Endometrium (tissue), 2 donors: ENCODE data around the gene UBASH3B.
"Not testable (repeated sequence)": the region's sequence is repeated elsewhere in the genome, so short reads cannot be mapped to it uniquely, and the experiment has no call there.

Experiments used
- FAIRE-seq: peaks from 2 replicates; lab custom pipeline; 2012; peaks lifted over from hg19 to GRCh38; lab: Jason Lieb, UNC
- donor health status: control.
- donor health status: control.

Gene UBASH3B, protein sequence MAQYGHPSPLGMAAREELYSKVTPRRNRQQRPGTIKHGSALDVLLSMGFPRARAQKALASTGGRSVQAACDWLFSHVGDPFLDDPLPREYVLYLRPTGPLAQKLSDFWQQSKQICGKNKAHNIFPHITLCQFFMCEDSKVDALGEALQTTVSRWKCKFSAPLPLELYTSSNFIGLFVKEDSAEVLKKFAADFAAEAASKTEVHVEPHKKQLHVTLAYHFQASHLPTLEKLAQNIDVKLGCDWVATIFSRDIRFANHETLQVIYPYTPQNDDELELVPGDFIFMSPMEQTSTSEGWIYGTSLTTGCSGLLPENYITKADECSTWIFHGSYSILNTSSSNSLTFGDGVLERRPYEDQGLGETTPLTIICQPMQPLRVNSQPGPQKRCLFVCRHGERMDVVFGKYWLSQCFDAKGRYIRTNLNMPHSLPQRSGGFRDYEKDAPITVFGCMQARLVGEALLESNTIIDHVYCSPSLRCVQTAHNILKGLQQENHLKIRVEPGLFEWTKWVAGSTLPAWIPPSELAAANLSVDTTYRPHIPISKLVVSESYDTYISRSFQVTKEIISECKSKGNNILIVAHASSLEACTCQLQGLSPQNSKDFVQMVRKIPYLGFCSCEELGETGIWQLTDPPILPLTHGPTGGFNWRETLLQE

DNA sequence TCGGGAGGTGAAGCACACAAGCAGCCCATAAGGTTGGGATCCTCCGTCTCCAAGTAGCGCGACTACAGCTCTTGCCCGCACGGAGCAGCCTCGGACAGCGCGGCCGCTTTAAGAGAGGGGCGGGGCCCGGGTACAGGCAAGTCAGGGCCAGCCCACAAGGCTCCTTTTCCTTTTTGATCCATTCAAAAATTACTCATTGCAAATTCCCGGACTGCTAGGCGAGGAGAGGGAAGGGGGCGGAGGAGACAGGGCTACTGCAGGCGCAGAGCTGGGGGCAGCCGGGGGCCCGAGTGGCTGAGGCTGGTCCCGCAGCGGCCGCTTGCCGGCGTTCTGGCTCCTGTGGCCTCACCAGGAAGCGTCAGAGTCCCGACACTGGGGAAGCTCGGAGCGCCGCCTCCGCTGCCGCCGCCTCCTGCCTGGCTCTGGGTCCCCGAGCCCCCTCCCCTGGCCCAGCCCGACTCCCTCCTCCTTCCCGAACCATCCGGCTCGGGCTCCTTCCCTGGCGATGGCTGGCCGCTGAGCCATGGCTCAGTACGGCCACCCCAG, at the start of gene UBASH3B:
TSS of gene UBASH3B (plus strand) at position 196 of the 546 bp plus-strand sequence. CDS start at position 524, 328 bp downstream.
- FAIRE-seq: peak; percentile 45

DNA sequence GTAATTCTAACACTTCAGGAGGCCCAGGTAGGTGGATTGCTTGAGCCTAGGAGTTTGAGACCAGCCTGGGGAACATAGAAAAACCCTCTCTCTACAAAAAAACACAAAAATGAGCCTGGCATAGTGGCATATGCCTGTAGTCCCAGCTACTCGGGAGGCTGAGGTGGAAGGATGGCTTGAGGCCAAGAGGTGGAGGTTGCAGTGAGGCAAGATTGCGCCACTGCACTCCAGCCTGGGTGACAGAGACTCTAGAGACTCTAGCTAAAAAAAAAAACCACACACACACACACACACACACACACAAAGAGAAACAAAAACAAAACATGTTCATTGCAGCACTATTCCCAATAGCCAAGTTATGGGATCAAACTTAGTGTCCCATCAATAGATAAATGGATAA, 48.4 kb upstream of the UBASH3B start:
- FAIRE-seq: not testable (repeated sequence)

DNA sequence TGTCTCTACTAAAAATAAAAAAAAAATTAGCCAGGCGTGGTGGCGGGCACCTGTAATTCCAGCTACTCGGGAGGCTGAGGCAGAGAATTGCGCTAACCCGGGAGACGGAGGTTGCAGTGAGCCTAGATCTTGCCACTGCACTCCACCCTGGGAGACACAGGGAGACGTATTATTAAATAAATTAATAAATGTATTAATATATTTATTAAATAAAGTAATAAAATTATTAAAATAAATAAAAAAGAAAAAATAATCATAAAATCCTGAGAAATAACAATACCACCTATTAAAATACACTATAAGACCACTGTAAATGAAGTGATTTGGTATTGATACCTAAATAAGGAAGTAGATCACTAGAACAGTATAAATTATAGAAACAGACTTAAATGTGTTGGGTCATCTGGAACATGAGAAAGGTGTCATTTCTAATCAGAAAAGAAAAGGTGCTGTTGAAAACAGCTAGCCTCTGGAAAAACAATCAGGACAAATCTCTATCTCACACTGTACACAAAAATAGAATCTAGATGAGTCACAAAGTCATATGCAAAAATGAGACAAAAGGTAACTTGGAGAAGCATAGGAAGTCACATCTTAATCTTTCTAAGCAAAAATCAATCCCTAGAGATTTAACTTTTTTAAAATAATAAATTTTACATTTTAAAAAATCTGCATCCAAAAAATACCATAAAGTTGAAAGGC, 43.2 kb upstream of the UBASH3B start:
- no peak for FAIRE-seq

DNA sequence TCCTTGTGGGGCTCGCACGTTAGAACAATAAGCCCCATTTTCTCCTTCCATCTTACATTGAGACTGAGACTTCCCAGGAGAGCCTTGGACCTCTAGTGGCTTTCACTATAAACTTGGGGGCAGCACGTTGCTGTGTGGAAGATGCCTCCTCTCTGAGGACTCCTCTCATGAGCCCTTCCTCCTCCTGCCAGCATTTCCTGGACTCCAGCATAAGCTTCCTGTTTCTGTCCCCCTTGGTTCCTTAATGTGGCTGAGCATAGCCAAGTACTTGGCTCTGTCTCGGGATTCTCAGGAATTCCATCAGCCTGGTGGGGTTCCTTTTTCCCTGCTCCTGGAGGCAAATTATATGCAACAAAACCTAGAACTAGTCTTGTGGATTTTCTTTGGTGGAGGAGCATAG, 38.8 kb upstream of the UBASH3B start:
- no peak for FAIRE-seq

DNA sequence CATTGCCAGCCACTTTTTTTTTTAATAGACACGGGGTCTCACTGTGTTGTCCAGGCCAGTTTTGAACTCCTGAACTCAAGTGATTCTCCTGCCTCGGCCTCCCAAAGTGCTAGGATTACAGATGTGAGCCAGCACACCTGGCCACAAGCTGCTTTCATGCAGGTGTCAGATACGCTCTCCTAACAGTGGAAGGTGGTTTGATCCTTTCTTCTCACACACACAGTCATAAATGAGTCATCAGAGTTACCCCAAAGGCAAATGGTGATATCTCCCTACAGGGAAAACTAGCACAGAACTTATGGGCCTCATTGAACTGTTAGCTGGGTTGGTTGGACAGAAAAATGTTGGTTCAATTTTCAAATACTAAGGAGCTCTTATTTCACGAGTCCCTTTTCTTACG, 38.2 kb upstream of the UBASH3B start:
- FAIRE-seq: no peak

DNA sequence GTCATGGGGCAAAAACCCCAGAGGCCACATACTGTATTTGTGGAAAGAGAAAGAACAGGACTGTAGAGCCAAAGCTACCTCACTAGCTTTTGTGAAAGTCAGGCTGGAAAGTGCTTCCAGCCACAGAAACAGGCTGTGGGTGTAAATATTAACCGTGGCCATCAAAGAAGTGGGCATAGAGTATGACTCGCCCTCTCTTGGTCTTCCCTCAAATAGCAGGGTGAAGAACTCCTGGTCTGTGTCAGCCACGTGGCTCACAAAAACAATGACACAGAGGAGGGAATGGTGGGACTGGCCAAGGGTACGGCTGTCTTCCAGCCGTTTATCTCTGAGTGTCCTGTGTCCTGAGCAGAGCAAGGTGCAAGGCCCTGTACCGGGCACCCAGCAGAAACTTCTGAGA, 37.6 kb upstream of the UBASH3B start:
- FAIRE-seq: no peak

DNA sequence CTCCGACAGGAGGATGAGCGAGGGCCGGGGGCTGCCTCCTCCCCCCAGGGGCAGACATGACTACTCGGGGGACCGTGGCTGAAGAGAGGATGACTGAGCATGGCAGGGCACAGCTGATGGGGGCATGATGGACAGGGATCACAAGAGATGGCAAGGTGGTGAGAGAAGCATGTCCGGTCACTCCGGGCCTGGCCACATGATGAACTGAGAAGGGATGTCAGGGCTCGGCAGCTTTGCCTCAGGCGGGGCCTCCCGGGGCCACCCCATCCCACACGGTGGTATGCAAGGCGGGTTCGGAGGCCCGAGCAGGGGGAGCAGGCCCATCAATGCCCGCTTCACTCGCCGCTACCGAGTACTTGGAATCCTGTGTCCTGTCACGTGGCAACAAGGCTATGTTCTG, 36.6 kb upstream of the UBASH3B start:
- no peak for FAIRE-seq

DNA sequence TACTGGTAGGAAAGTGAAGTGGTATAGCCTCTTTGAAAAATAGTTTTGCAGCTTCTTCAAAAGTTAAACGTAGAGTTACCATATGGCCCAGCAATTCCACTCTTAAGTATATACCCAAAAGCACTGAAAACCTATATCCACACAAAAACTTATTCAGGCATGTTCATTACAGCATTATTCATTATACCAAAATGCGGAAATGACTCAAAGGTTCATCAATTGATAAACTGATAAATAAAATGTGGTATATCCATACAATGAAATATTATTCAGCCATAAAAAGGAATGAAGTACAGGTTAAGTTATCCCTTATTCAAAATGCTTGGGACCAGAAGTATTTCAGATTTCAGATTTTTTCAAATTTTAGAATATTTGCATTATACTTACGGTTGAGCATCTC, 35.8 kb upstream of the UBASH3B start:
- FAIRE-seq: no peak

DNA sequence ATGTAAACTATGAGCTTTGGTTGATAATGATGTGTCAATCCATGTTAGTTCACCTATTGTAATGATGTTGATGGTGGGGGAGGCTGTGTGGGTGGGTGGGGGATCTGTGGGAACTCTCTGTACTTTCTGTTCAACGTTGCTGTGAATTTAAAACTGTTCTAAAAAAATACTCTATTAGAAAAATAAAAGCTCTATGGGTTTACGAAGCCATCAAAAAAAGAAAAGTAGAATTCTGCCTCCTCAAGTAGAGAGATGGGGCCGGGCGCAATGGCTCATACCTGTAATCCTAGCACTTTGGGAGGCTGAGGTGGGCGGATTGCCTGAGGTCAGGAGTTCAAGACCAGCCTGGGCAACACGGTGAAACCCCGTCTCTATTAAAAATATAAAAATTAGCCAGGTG, 30.0 kb upstream of the UBASH3B start:
- FAIRE-seq: not testable (repeated sequence)

DNA sequence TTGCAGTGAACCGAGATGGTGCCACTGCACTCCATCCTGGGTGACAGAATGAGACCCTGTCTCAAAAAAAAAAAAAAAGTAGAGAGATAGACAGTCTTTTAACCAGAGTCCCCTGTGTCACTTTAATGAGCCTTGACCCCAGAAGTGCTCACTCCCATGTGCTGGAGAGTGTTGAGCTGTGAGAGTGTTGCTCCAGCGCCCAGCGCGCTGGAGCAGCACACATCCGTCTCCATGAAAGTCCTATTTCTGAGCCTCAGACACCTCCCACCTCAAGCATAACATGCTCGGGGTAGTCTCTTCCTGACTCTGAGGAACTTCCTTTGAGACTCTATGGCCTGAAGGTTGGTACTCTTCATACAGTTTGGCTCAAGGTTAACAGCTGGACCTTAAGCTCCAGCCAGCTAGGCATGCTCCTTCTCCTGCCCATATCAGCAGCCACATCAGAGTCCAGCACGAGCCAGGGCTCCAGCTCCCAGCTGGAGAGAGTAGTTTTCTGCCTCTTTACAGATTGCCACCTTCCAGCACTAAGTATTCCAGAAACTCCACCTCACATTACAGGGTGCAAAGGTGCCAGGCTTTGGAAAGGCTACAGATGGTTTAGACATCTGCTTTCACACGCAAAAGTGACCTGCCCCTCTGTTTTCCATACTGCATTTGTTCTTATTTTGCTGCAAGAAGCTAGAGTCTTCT, 29.4 kb upstream of the UBASH3B start:
- no peak for FAIRE-seq

DNA sequence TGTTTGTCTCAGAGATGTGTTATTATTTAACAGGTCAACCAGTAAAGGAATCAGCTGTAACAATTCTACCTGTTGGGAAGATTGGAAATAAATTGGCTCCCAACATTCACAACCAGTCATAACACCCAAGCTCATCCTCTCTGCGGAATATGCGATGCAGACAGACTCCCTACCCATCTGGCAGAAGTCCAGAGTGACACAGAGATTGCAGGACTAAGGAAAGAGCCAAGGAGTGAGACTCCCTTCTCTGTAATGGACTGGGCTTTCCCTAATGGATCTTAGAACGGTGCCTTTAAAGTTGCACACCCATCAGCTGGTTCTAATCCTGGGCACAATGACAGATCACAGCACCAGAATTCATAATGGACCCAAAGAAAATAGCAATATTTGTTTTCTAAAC, 27.8 kb upstream of the UBASH3B start:
- no peak for FAIRE-seq

DNA sequence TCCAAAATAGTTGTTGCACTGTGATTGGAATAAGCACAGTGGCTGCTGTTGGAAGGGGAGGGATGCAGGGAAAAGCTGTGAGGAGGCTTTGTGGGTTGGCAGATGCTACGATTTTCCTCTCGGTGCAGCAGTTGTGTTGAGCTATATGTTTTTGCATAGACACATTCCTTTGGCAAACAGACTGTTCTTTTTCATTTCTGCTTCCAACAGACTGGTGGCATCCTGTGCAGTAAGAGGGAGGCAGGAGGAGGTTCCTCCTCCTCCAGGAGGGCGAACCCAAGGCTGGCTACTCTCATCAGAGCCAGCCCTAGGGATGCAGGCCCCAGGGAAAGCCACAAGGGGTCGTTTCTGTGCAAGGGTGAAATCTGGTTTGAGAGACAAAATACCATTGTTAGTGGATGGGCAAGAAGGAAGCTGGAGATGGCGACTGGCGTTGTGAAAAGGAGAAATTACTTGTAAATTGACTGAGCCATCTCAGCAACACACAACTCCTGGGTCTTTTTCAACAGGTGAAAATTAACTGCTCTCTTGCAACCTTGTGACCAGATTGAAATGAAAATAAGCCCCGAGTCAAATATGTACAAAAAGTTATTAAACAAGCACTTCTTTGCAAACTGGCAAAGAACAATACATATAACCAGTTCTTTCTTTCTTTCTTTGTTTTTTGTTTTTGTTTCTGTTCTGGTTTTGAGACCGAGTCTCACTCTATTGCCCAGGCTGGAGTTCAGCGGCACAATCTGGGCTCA, 26.5 kb upstream of the UBASH3B start:
- peak; percentile 76 for FAIRE-seq

DNA sequence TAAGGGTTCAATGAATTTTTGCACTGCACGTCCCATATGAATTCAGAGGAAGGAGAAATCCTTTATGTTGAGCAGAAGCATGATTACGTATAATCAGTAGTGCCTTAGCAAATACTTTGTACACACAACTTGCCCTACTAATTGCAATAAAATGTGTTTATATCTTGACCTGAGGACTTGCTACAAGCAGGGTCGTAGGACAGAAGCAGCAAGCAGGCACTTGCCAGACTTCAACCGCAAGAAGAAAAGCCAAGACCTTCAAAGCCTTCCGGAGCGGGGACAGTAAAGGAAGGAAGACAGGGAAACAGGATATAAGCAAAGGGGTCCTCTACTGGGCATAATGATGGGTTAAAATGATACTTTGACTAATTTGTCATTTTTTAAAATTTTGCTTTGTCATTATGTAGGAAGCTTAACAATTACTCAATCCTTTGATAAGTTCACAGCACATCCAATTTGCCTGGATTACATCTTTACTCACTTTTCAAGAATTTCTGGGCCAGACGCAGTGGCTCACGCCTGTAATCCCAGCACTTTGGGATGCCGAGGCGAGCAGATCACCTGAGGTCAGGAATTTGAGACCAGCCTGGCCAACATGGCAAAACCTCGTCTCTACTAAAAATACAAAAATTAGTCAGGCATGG, 23.2 kb upstream of the UBASH3B start:
- FAIRE-seq: no peak

DNA sequence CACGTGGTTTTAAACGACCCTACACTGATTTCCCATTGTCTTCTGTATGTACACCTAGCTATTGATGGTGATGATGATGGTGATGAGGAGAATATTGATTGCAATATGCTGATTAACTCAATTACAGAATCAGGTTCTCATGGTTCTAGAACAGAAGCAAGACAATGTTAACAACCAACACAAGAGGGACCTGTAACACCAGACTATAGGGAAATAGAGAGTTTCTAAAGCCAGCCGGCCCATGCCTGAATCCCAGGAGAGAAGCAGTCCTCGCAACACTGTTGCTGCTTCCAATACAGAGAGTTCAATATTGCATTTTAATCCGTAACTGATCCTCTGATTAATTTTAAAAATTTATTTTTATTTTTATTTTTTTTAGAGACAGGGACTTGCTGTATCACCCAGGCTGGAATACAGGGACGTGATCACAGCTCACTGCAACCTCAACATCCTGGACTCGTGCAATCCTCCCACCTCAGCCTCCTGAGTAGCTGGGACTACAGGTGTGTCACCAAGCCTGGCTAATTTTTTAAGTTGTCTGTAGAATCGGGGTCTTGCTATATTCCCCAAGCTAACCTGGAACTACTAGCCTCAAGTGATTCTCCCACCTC, 22.2 kb upstream of the UBASH3B start:
- FAIRE-seq: peak; percentile 89

DNA sequence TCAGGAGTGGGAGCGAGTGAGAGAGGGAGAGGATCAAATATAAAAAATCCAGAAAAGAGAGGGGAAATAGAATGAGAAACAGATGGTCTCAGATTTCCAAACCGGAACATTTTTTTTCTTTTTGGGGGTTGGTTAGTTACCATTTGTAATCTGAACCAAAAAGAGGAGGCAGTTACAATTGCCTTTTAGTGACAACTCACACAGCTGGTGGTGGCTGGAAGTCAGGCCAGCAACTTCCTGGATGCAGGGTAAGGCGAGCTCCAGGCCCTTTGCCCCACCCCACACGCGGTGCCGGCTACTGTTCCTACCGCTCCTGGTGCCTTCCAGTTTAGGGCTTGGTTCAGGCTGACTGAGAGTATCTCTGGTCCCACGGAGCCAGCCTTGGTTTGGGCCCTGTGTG, 21.0 kb upstream of the UBASH3B start:
- FAIRE-seq: no peak

DNA sequence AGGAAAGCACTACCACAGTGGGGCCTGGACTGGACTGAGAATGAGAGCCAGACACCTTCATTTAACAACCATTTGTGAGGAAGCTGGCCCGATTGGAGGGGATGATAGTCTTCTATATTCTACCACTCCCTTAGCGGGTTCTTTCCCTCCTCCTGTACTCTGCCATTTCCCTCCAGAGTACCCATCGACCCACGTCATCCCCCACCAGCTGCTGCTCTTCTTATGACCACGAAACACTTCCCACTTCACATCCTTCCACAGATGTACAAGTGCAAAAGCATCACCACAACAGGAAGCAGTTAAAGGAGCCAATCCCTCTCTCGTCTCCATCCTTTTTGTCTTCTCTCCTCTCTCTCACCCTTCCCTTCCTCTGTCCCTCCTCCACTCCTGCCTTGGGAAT, 18.0 kb upstream of the UBASH3B start:
- no peak for FAIRE-seq

DNA sequence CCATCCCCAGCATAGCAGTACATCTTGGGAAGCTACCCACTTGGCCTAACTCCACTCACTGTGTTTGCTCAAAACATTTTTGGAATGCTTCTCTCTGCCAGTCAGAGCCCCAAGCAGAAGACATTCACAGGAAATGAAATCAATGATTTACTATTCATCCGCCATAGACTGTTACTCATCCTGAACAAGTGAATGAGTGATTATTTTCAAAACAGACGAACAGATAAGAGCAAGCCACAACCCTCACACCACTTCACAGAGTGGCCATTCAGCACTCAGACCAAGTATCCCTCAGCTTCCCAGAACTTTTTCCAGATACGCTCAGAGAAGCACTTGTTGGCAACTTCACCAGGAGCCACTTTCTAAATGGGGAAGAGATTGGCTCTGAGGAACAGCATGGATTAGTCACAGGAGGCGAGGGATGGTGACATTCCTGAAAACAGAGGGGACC, 13.0 kb upstream of the UBASH3B start:
- FAIRE-seq: no peak

DNA sequence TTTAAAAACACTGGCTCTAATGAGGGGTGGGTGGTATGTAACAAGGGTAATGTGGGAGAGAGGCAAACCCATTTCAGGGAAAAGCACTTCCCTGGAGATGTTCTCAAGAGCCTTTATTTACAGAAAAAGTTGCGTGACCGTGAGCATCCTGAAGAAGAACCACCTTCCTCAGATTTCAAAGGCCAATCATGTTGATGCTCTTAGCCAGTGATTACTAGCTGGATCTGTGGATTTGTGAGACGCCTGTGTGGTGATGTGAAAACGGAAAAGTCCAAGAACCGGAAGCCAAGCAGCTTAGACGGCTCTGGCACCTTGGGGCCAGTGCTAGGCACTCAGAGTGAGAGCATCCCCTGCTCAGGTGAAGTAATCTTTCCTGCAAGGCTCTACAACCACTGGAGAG, 12.6 kb upstream of the UBASH3B start:
- no peak for FAIRE-seq

DNA sequence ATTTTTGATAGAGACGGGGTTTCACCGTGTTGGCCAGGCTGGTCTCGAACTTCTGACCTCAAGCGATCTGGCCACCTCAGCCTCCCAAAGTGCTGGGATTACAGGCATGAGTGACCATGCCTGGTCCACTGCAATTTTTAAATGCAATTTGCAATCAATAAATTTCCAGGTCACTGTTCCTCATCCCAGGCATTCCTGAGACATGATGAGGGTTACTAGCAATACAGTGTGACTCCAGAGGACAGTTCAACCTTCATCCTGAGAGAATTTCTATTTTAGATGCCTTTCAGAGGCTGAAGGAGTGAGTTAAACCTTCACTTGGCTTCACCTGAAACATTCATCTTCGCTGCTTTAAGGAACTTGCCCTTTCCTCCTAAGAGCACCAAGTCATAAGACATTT, 9.7 kb upstream of the UBASH3B start:
- FAIRE-seq: no peak

DNA sequence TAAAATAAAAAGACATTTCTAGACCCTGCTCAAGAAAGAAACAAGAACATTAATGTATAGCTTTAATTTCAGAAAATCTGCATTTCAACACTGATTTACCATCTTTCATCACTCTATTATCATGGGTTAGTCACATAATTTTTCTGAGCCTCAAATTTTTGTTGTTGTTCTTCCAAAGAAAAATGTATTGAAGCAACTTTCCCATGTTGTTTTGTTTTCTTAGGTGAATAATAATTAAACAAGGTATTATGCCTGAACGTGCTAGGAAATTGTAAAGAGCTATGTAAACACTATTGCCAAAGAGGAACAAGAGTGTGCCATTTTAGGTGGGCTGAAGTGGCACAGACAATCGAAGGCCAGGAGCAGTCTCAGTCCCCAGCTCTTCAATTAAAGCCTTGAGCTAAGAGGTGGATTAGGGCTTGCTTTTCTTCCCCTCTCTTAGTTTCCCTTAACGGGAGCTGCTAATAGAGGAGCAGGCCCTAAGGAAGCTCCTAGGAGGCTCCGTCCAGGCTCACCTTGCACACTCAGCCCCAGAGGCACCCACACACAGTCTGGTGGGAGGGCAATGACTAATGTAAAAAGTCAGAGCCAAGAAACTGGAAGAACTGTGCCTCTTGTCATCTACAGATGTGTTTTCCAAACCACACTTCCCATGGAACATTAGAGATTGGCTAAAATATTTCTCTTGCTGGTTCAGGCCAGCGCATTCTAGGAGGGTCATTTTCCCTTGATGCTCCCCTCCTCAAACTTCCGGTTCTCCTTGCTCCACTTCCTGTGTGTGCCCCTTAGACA, 8.8 kb upstream of the UBASH3B start:
- no peak for FAIRE-seq
